OCI-LY7 (cell line): Measurements from ENCODE around the gene LSAMP. TPM values are rescaled to one million over a fixed set of nuclear protein-coding genes. Genes with fewer than 3 reads are reported as not detected.

ENCODE experiments used
- BruUV-seq: library from RNA; stranded (reverse); fragments of 400-500 nt; replicated peaks from 2 replicates; lab custom pipeline; 2021; lab: Mats Ljungman, UMichigan
- CTCF ChIA-PET: fragments of 300-600 bp; sonication (Branson Sonifier 250); formaldehyde crosslinking; loops from one replicate; lab custom pipeline; 2022; ENCODE audit warnings: antibody characterized with exemption; ENCODE audit not compliant: unreplicated experiment; lab: Charles Lee
- POLR2A ChIA-PET: fragments of 300-600 bp; sonication (Branson Sonifier 250); formaldehyde crosslinking; loops from one replicate; lab custom pipeline; 2022; ENCODE audit warnings: antibody characterized with exemption; lab: Charles Lee
- DNase-seq: peaks from one replicate; pipeline ENCODE4 v3.0.0-alpha.2; 2015; ENCODE audit warnings: low spot score
- H2AFZ ChIP-seq: fragments of 200-600 bp; sonication (generic), shearing (Covaris generic); 2 replicates; pipeline ENCODE4 v1.6.1; 2014; ENCODE audit warnings: mild to moderate bottlenecking, antibody characterized with exemption, low read length, moderate library complexity
- H3K27ac ChIP-seq: fragments of 200-600 bp; sonication (generic); 2 replicates; pipeline ENCODE4 v1.5.1; 2014; ENCODE audit warnings: mixed run types, low read depth, mild to moderate bottlenecking, moderate library complexity, low read length, inconsistent platforms; ENCODE audit not compliant: poor library complexity, severe bottlenecking
- H3K36me3 ChIP-seq: fragments of 200-600 bp; sonication (generic); 2 replicates; pipeline ENCODE4 v1.6.1; 2014; ENCODE audit warnings: mild to moderate bottlenecking, antibody characterized with exemption, low read length, moderate library complexity, mixed read lengths; ENCODE audit not compliant: insufficient read depth
- H3K4me1 ChIP-seq: fragments of 200-600 bp; sonication (generic); 2 replicates; pipeline ENCODE4 v1.5.1; 2014; ENCODE audit warnings: mild to moderate bottlenecking, low read length; ENCODE audit not compliant: insufficient read depth, poor library complexity, severe bottlenecking
- H3K4me2 ChIP-seq: fragments of 200-600 bp; sonication (generic); 2 replicates; pipeline ENCODE4 v1.6.1; 2014; ENCODE audit warnings: mild to moderate bottlenecking, low read length
- H3K4me3 ChIP-seq: fragments of 200-600 bp; sonication (generic); 2 replicates; pipeline ENCODE4 v1.5.1; 2014; ENCODE audit warnings: mild to moderate bottlenecking, low read depth, low read length; ENCODE audit not compliant: poor library complexity, severe bottlenecking
- H3K79me2 ChIP-seq: fragments of 200-600 bp; sonication (generic); 2 replicates; pipeline ENCODE4 v1.6.1; 2016; ENCODE audit warnings: low read depth, mild to moderate bottlenecking, low read length, moderate library complexity, mixed read lengths; ENCODE audit not compliant: insufficient read depth
- H3K9me2 ChIP-seq: fragments of 200-600 bp; sonication (generic); 2 replicates; pipeline ENCODE4 v1.6.1; 2016; ENCODE audit warnings: mild to moderate bottlenecking, low read length, mixed read lengths; ENCODE audit not compliant: insufficient read depth
- H3K9me3 ChIP-seq: fragments of 200-600 bp; sonication (generic); 2 replicates; pipeline ENCODE4 v1.6.1; 2014; ENCODE audit warnings: mild to moderate bottlenecking, mixed run types, low read length, mixed read lengths
- H4K20me1 ChIP-seq: fragments of 200-600 bp; sonication (generic); 2 replicates; pipeline ENCODE4 v1.6.1; 2014; ENCODE audit warnings: mild to moderate bottlenecking, antibody characterized with exemption, low read length, moderate library complexity, mixed read lengths; ENCODE audit not compliant: insufficient read depth
- EZH2phosphoT487 ChIP-seq: fragments of 200-600 bp; sonication (generic); IDR thresholded peaks from 2 replicates; pipeline ENCODE4 v1.6.1; 2018; ENCODE audit warnings: low read depth, borderline replicate concordance, mild to moderate bottlenecking, mixed run types, antibody characterized with exemption, low read length, moderate library complexity, mixed read lengths
- intact Hi-C: fragments of 100-400 bp; cut with micrococcal nuclease; formaldehyde crosslinking; loops from one replicate; pipeline ENCODE4 v1.10.0; 2022; ENCODE audit not compliant: unreplicated experiment
- total RNA-seq, 2 experiments: library from RNA; depleted of rRNA in 1 of 2; stranded (reverse); fragments of >200 nt in 1 of 2; shearing (Covaris generic) in 1 of 2; gene quantifications; 2 replicates each; pipeline ENCODE4 v1.2.3, GENCODE V29; 2014 to 2022
- TF ChIP-seq, protein P1 (sequence below): fragments of 200-600 bp; sonication (generic); conservative IDR thresholded peaks from 2 replicates; pipeline ENCODE4 v1.5.1; 2014; ENCODE audit warnings: mild to moderate bottlenecking, antibody characterized with exemption, low read length, moderate library complexity, mixed read lengths

The LSAMP gene
- total RNA-seq, 2 experiments from 2014 or later = 1.4 TPM; not detected in 1

GRCh38 chr3:116374901-116375300, 70.4 kb downstream of the LSAMP start:
- intact Hi-C loops = no loop called here
- ChIA-PET CTCF (no interaction called here), POLR2A (interaction anchor here (0.6 kb wide), 1 partner anchor 635 kb away, joined by 3 read pairs; no protein-coding TSS in a partner anchor)
- Histone ChIP-seq H3K27ac (no peak overlapping the region), H3K36me3 (no peaks in the 10 kb centered on the region), H2AFZ (no peak overlapping the region), H4K20me1 (no peaks in the 10 kb centered on the region), H3K9me3 (no peaks in the 10 kb centered on the region), H3K9me2 (no peaks in the 10 kb centered on the region), H3K4me1 (no peaks in the 10 kb centered on the region), H3K4me2 (no peak overlapping the region), H3K79me2 (no peaks in the 10 kb centered on the region), H3K4me3 (no peak overlapping the region)
- DNase-seq = no peak
- TF ChIP-seq, protein P1, sequence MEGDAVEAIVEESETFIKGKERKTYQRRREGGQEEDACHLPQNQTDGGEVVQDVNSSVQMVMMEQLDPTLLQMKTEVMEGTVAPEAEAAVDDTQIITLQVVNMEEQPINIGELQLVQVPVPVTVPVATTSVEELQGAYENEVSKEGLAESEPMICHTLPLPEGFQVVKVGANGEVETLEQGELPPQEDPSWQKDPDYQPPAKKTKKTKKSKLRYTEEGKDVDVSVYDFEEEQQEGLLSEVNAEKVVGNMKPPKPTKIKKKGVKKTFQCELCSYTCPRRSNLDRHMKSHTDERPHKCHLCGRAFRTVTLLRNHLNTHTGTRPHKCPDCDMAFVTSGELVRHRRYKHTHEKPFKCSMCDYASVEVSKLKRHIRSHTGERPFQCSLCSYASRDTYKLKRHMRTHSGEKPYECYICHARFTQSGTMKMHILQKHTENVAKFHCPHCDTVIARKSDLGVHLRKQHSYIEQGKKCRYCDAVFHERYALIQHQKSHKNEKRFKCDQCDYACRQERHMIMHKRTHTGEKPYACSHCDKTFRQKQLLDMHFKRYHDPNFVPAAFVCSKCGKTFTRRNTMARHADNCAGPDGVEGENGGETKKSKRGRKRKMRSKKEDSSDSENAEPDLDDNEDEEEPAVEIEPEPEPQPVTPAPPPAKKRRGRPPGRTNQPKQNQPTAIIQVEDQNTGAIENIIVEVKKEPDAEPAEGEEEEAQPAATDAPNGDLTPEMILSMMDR = no peak
- no peak for TF ChIP-seq EZH2phosphoT487
- no TSS peak for BruUV-seq

GRCh38 chr3:116367761-116368395, 77.4 kb downstream of the LSAMP start:
- H3K36me3 ChIP-seq = no peaks in the 10 kb centered on the region
- no peaks in the 10 kb centered on the region for H3K9me2 ChIP-seq
- H4K20me1 ChIP-seq = no peaks in the 10 kb centered on the region
- H3K4me3 ChIP-seq = no peak overlapping the region
- no TSS peak for BruUV-seq
- H3K9me3 ChIP-seq = no peaks in the 10 kb centered on the region
- no peak for DNase-seq
- intact Hi-C loops = no loop called here
- H2AFZ ChIP-seq = no peak overlapping the region
- ChIA-PET POLR2A (interaction anchor here (0.6 to 0.8 kb wide), 3 partner anchors 25 to 1624 kb away, joined by 3 to 5 read pairs (median 3); no protein-coding TSS in a partner anchor), CTCF (no interaction called here)
- no peak overlapping the region for H3K27ac ChIP-seq
- H3K4me2 ChIP-seq = no peak overlapping the region
- H3K79me2 ChIP-seq = no peaks in the 10 kb centered on the region
- TF ChIP-seq, protein P1 = no peak
- no peak for TF ChIP-seq EZH2phosphoT487
- no peaks in the 10 kb centered on the region for H3K4me1 ChIP-seq

GRCh38 chr3:116356056-116356455, 89.2 kb downstream of the LSAMP start:
- Histone ChIP-seq H4K20me1 (no peaks in the 10 kb centered on the region), H3K4me3 (no peak overlapping the region), H3K36me3 (no peaks in the 10 kb centered on the region), H3K9me2 (no peaks in the 10 kb centered on the region), H3K4me1 (no peaks in the 10 kb centered on the region), H3K79me2 (no peaks in the 10 kb centered on the region), H3K27ac (no peak overlapping the region), H3K4me2 (no peak overlapping the region), H3K9me3 (no peaks in the 10 kb centered on the region), H2AFZ (no peak overlapping the region)
- POLR2A ChIA-PET = no interaction called here
- intact Hi-C loops = no loop called here
- no peak for DNase-seq
- CTCF ChIA-PET = no interaction called here
- TF ChIP-seq, protein P1 = no peak
- no peak for TF ChIP-seq EZH2phosphoT487
- no TSS peak for BruUV-seq
